IMR-90 (cell line): ENCODE data around the gene DHX9. TPM values are rescaled to one million over a fixed set of nuclear protein-coding genes. Genes with fewer than 3 reads are reported as not detected.

ENCODE experiments used
- ATAC-seq: fragments of 200-7000 bp; cut with Tn5 transposase; 2 replicates; pipeline ENCODE4 v1.9.1; 2020; ENCODE audit warnings: low read depth, mild to moderate bottlenecking, moderate library complexity
- BruUV-seq: library from RNA; stranded (reverse); fragments of 400-500 nt; replicated peaks from 2 replicates; lab custom pipeline; 2021; lab: Mats Ljungman, UMichigan
- CTCF ChIA-PET: fragments of 300-600 bp; formaldehyde crosslinking; extraction: SDS; loops from one replicate; lab custom pipeline; 2021; ENCODE audit warnings: antibody characterized with exemption; lab: Yijun Ruan, JAX
- POLR2A ChIA-PET: fragments of 300-600 bp; sonication (Branson Sonifier 250); formaldehyde crosslinking; loops from one replicate; lab custom pipeline; 2022; ENCODE audit warnings: antibody characterized with exemption; ENCODE audit not compliant: unreplicated experiment; lab: Charles Lee
- DNase-seq: peaks from one replicate; pipeline ENCODE4 v3.0.0; 2013
- H2AFZ ChIP-seq: replicated peaks from 2 replicates; pipeline ENCODE3; 2013; ENCODE audit warnings: low read length, mild to moderate bottlenecking; ENCODE audit not compliant: poor library complexity
- H2AK5ac ChIP-seq: 2 replicates; pipeline ENCODE4 v1.6.1; 2013; ENCODE audit warnings: low read depth, low read length, inconsistent platforms
- H2AK9ac ChIP-seq: replicated peaks from 2 replicates; pipeline ENCODE3; 2013; ENCODE audit warnings: mild to moderate bottlenecking, low read depth, low read length, moderate library complexity; ENCODE audit not compliant: poor library complexity
- H2BK120ac ChIP-seq: 2 replicates; pipeline ENCODE4 v1.6.1; 2013; ENCODE audit warnings: low read depth, low read length, inconsistent platforms
- H2BK15ac ChIP-seq: 3 replicates; pipeline ENCODE4 v1.6.1; 2013; ENCODE audit warnings: low read depth, low read length, inconsistent platforms
- H2BK20ac ChIP-seq: 2 replicates; pipeline ENCODE4 v1.6.1; 2013; ENCODE audit warnings: low read depth, mild to moderate bottlenecking, inconsistent platforms, low read length, moderate library complexity
- H2BK5ac ChIP-seq: 2 replicates; pipeline ENCODE4 v1.6.1; 2013; ENCODE audit warnings: mild to moderate bottlenecking, low read depth, low read length, inconsistent platforms; ENCODE audit not compliant: poor library complexity, severe bottlenecking
- H3K14ac ChIP-seq: replicated peaks from 2 replicates; pipeline ENCODE4 v1.6.1; 2013; ENCODE audit warnings: low read depth, low read length, inconsistent platforms
- H3K18ac ChIP-seq: 2 replicates; pipeline ENCODE4 v1.6.1; 2013; ENCODE audit warnings: low read depth, low read length, control low read depth
- H3K23ac ChIP-seq: 2 replicates; pipeline ENCODE4 v1.6.1; 2013; ENCODE audit warnings: low read depth, low read length, inconsistent platforms
- H3K27ac ChIP-seq: 2 replicates; pipeline ENCODE4 v1.5.1; 2013; ENCODE audit warnings: mild to moderate bottlenecking, control low read depth, low read length; ENCODE audit not compliant: insufficient read depth
- H3K27me3 ChIP-seq: 2 replicates; pipeline ENCODE4 v1.6.1; 2013; ENCODE audit warnings: low read length; ENCODE audit not compliant: control insufficient read depth, insufficient read depth
- H3K36me3 ChIP-seq: 2 replicates; pipeline ENCODE4 v1.6.1; 2013; ENCODE audit warnings: low read length, mixed read lengths; ENCODE audit not compliant: control insufficient read depth, insufficient read depth
- H3K4ac ChIP-seq: 2 replicates; pipeline ENCODE4 v1.6.1; 2013; ENCODE audit warnings: low read depth, low read length, inconsistent platforms
- H3K4me1 ChIP-seq: 2 replicates; pipeline ENCODE4 v1.6.1; 2013; ENCODE audit warnings: low read length, mixed read lengths; ENCODE audit not compliant: control insufficient read depth, insufficient read depth
- H3K4me2 ChIP-seq: 2 replicates; pipeline ENCODE4 v1.6.1; 2013; ENCODE audit warnings: low read depth, mild to moderate bottlenecking, control low read depth, low read length, moderate library complexity
- H3K4me3 ChIP-seq: 2 replicates; pipeline ENCODE4 v1.5.1; 2013; ENCODE audit warnings: low read depth, mild to moderate bottlenecking, control low read depth, low read length, moderate library complexity; ENCODE audit not compliant: insufficient read depth
- H3K56ac ChIP-seq: 2 replicates; pipeline ENCODE4 v1.6.1; 2013; ENCODE audit warnings: low read length, inconsistent platforms; ENCODE audit not compliant: insufficient read depth; ENCODE audit errors: extremely low read depth
- H3K79me1 ChIP-seq, 2 experiments: 2 replicates each; pipeline ENCODE4 v1.6.1; 2013; ENCODE audit warnings: low read length in 2 of 2, inconsistent platforms in 1 of 2, low read depth in 1 of 2
- H3K9ac ChIP-seq: 2 replicates; pipeline ENCODE4 v1.6.1; 2013; ENCODE audit warnings: low read depth, low read length, control low read depth
- H3K9me1 ChIP-seq: 2 replicates; pipeline ENCODE4 v1.6.1; 2013; ENCODE audit warnings: low read length, inconsistent platforms; ENCODE audit not compliant: insufficient read depth
- H3K9me3 ChIP-seq: 2 replicates; pipeline ENCODE4 v1.6.1; 2013; ENCODE audit warnings: low read length; ENCODE audit not compliant: control insufficient read depth, insufficient read depth
- H4K20me1 ChIP-seq: 2 replicates; pipeline ENCODE4 v1.6.1; 2013; ENCODE audit warnings: low read length, inconsistent platforms; ENCODE audit not compliant: insufficient read depth
- H4K5ac ChIP-seq: 2 replicates; pipeline ENCODE4 v1.6.1; 2013; ENCODE audit warnings: mild to moderate bottlenecking, low read depth, low read length, control low read depth
- H4K8ac ChIP-seq, 2 experiments: 2 replicates each; pipeline ENCODE4 v1.6.1; 2013; ENCODE audit warnings: low read depth in 2 of 2, low read length in 2 of 2, control low read depth in 1 of 2, inconsistent platforms in 1 of 2
- H4K91ac ChIP-seq: 2 replicates; pipeline ENCODE4 v1.6.1; 2013; ENCODE audit warnings: low read depth, low read length, inconsistent platforms; ENCODE audit not compliant: insufficient read depth
- BHLHE40 ChIP-seq: fragments of 150-350 bp; IDR thresholded peaks from 2 replicates; pipeline ENCODE4 v1.6.1; 2016; ENCODE audit warnings: mild to moderate bottlenecking, low read depth, low read length
- CTCF ChIP-seq: conservative IDR thresholded peaks from 2 replicates; pipeline ENCODE4 v1.5.1; 2012; ENCODE audit warnings: mild to moderate bottlenecking, low read depth, low read length, improper control_type of control experiment
- USF2 ChIP-seq: fragments of 150-350 bp; IDR thresholded peaks from 2 replicates; pipeline ENCODE4 v1.6.1; 2017; ENCODE audit warnings: mild to moderate bottlenecking, antibody characterized with exemption, low read length, low read depth
- WGBS, 2 experiments: methylation state at CpG; one replicate each; pipeline versions ENCODE4 v1.1.5 to v1.1.7; 2013; ENCODE audit warnings: missing lambda C conversion rate in 2 of 2; ENCODE audit not compliant: insufficient read length in 1 of 2; ENCODE audit errors: extremely low coverage in 2 of 2; 5-methylcytosine and 5-hydroxymethylcytosine counted together
- dilution Hi-C: fragments of 300-500 bp; cut with HindIII; formaldehyde crosslinking; loops from one replicate; pipeline ENCODE4 v1.14.3; 2018; ENCODE audit warnings: low sequenced_read_pairs; ENCODE audit not compliant: unreplicated experiment
- in situ Hi-C: fragments of 300-500 bp; cut with MboI; formaldehyde crosslinking; loops from 3 replicates; pipeline ENCODE4 v1.14.3; 2019; ENCODE audit warnings: low sequenced_read_pairs, inconsistent platforms, mixed read lengths
- intact Hi-C: fragments of 100-400 bp; cut with micrococcal nuclease; formaldehyde crosslinking; loops from 2 replicates; pipeline ENCODE4 v1.10.0; 2022
- polyA plus RNA-seq, 3 experiments: library from polyadenylated mRNA; depleted of rRNA; stranded (reverse); fragments of >200 nt; gene quantifications; 2 replicates each; pipeline ENCODE4 v1.2.3, GENCODE V29; 2012; ENCODE audit warnings: low replicate concordance in 1 of 3
- total RNA-seq: library from RNA; depleted of rRNA; stranded (reverse); fragments of >200 nt; gene quantifications from 2 replicates; pipeline ENCODE4 v1.2.3, GENCODE V29; 2012

The DHX9 gene
- total and polyA plus RNA-seq, 2 of the 4 experiments (the other 2 are of a cell fraction): 119 to 211 TPM

- dilution Hi-C loops: no loop called here
- in situ Hi-C loops: no loop called here
- peaks cover 4% of the 10 kb centered on the region; the same call in 1 of the 2 replicates for H3K27me3 ChIP-seq
- WGBS, 2 experiments: no CpG with 5 or more reads among the region's 1 CpG
- H3K9me3 ChIP-seq: no peaks in the 10 kb centered on the region
- DNase-seq (no peak), ATAC-seq (no peak)
- H2BK120ac ChIP-seq: no peak overlapping the region
- no peaks in the 10 kb centered on the region for H3K9me1 ChIP-seq
- no peak overlapping the region for H2AK5ac ChIP-seq
- no peak overlapping the region for H4K91ac ChIP-seq
- no peak overlapping the region for H2BK5ac ChIP-seq
- ChIA-PET CTCF (interaction anchor here (1.1 kb wide), 1 partner anchor 9 kb away, joined by 3 read pairs; no protein-coding TSS in a partner anchor), POLR2A (no interaction called here)
- no peak overlapping the region for H4K5ac ChIP-seq
- no peaks in the 10 kb centered on the region for H4K20me1 ChIP-seq
- no peak overlapping the region for H2AK9ac ChIP-seq
- no peak overlapping the region for H3K4me3 ChIP-seq
- no peak overlapping the region for H3K23ac ChIP-seq
- H3K27ac ChIP-seq: no peak overlapping the region
- H3K18ac ChIP-seq: no peak overlapping the region
- H2BK20ac ChIP-seq: no peak overlapping the region
- no peak overlapping the region for H4K8ac ChIP-seq
- no peak overlapping the region for H2AFZ ChIP-seq
- H3K36me3 ChIP-seq: no peaks in the 10 kb centered on the region
- no TSS peak for BruUV-seq
- H3K56ac ChIP-seq: no peak overlapping the region
- no peak overlapping the region for H3K4ac ChIP-seq
- H3K4me2 ChIP-seq: no peak overlapping the region
- H3K79me1 ChIP-seq: no peaks in the 10 kb centered on the region
- H2BK15ac ChIP-seq: no peak overlapping the region
- H3K14ac ChIP-seq: no peak overlapping the region
- no peak overlapping the region for H3K9ac ChIP-seq
- no peak for TF ChIP-seq BHLHE40
- no peak for TF ChIP-seq CTCF
- no peak for TF ChIP-seq USF2
- no peaks in the 10 kb centered on the region for H3K4me1 ChIP-seq
- intact Hi-C loops: no loop called here
Measured at GRCh38 chr1:182927693-182928433, 88.7 kb downstream of the DHX9 start.
